ENCODE measurements around the gene ZNF771. TPM values are rescaled to one million over a fixed set of nuclear protein-coding genes. Genes with fewer than 3 reads are reported as not detected.

The ZNF771 gene
- total RNA-seq, 1 experiment from 2014 or later: 8.1 TPM

DNA sequence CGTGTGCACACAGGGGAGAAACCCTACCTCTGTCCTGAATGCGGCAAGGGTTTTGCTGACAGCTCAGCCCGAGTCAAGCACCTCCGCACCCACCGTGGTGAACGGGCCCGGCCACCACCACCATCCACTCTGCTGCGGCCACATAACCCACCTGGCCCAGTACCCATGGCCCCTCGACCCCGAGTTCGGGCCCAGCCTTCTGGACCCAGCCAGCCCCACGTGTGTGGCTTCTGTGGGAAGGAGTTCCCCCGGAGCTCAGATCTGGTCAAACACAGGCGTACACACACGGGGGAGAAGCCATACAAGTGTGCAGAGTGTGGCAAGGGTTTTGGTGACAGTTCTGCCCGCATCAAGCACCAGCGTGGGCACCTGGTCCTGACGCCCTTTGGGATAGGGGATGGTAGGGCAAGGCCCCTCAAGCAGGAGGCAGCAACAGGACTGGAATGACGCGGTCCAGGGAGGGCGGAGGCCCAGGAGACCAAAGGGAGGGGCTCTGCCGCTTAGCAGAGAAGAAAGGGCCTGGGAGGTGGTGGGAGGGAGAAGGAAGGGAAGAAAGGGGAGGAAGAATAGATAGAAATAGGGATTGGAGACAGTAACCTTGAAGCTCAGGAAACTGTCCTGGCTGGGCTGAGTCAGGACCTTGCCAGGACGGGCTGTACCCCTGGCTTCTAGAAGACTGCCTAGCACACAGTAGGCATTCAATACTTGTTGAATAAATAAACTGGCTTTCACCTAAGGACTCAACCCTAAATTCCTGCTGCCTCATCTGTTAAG, 8.6 kb upstream of the ZNF771 start:
- no peak for DNase-seq (ENCODE audit: low read depth)

- DNase-seq (ENCODE audit: low read depth): no peak
Observed at GRCh38 chr16:30399435-30400186, 7.8 kb upstream of the ZNF771 start.

DNA sequence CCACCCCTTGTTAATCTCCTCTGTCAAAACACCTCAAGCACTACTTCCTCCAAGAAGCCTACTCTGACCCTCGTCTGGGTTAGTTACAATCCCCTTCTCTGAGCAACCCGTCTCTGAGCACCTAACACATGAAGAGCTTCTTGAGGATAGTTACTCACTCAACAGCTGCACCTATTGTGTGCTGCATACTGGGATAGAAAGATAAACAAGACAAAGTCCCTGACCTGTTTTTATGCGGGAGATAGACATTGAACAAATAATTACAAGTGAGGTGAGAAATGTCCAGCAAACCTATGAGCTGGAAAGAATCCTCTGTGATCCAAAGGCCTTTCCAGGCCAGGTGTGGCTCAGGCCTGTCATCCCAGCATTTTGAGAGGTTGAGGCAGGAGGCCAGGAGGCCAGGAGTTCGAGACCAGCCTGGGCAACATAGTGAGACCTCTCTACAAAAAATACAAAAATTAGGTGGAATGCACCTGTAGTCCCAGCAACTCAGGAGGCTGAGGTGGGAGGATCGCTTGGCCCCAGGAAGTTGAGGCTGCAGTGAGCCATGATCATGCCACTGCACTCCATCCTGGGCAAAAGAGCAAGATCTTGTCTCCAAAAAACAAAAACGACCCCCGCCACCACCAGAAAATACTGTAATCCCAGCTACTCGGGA, 5.5 kb upstream of the ZNF771 start:
- no peak for DNase-seq (ENCODE audit: low read depth)

GRCh38 chr16:30406795-30407101, 658 bp upstream of the ZNF771 start:
- DNase-seq (ENCODE audit: low read depth): no peak

GRCh38 chr16:30407804-30408534, 563 bp downstream of the ZNF771 start:
- DNase-seq (ENCODE audit: low read depth): no peak

- DNase-seq (ENCODE audit: low read depth): peak; percentile 75
Observed at GRCh38 chr16:30409125-30410060, 2.0 kb downstream of the ZNF771 start.

- DNase-seq (ENCODE audit: low read depth): no peak
Observed at GRCh38 chr16:30413112-30413806, 5.9 kb downstream of the ZNF771 start.

- DNase-seq (ENCODE audit: low read depth): no peak
Observed at GRCh38 chr16:30414159-30414558, 6.8 kb downstream of the ZNF771 start.

- DNase-seq (ENCODE audit: low read depth): no peak
Observed at GRCh38 chr16:30416047-30416603, 8.7 kb downstream of the ZNF771 start.

DNA sequence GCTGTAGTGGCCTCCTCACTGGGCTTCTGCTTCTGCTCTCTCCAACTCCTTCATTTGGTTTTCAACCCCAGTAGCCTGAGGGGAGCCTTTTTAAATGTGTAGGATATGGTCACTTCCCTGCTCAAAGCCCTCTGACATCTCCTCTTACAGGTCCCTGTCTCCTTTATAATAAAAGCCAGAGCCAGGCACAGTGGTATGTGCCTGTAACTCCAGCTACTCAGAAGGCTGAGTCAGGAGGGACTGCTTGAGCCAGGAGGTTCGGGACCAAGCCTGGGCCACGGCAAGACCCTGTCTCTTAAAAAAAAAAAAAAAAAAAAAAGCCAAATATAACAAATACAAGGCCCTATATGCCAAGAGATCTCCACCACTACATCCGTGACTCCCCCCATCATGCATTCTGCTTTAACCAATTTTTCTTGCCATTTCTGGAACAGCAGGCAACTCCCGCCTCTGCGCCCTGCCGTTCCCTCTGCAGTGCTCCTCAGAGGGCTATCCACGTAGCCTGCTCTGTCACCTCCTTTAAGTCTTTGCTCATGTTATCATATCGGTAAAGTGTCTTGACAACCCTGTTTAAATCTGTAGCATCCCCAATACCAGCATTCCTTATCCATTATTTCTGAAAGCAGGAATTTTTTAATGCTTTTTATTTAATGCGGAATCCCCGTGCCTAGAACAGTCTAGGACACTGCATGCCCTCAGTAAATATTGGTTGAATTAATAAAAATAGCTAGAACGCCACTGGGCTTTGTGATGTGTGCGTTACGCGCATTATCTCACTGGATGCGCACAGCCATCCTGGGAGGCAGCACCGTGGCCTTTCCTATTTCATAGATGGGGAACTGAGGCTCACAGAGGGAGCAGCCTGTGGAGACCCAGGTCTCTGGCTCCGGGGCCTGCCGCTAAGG, 9.5 kb downstream of the ZNF771 start:
- no peak for DNase-seq (ENCODE audit: low read depth)

GRCh38 chr16:30417529-30418349, 10.3 kb downstream of the ZNF771 start:
- DNase-seq (ENCODE audit: low read depth): peak; percentile 85

GRCh38 chr16:30418350-30419181, 11.2 kb downstream of the ZNF771 start:
- no peak for DNase-seq (ENCODE audit: low read depth)

- no peak for DNase-seq (ENCODE audit: low read depth)
Observed at GRCh38 chr16:30421010-30421409, 13.6 kb downstream of the ZNF771 start.

DNA sequence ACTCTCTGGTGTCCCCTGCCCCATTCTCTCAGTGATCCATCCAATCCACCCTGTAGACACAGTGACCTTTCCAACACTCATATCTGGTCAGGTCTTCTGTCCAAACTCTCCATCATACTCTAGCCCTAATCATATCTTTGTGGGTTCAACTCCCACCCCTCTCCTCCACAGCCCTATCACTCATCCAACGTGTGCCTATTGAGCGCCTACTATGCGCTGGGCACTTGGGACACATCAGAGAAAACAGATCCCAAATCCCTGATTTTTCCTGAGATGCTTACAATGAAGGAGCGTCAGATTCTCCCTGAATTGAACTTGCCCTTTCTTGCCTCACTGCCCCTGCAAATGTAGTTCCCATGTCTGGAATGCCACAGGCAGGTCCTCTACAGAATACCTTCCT, 20.6 kb downstream of the ZNF771 start:
- no peak for DNase-seq (ENCODE audit: low read depth)

GRCh38 chr16:30429418-30429677, 21.9 kb downstream of the ZNF771 start:
- DNase-seq (ENCODE audit: low read depth): no peak

- DNase-seq (ENCODE audit: low read depth): peak; percentile 98
Observed at GRCh38 chr16:30429678-30430427, 22.4 kb downstream of the ZNF771 start, which contains the start of gene DCTPP1. TSS of gene DCTPP1 (minus strand) at chr16:30430030. CDS start at chr16:30429980, 50 bp downstream.

Measured in RPMI7951 (cell line).